ENCODE measurements around the gene LUC7L2.
"Not testable (repeated sequence)": the region's sequence is repeated elsewhere in the genome, so short reads cannot be mapped to it uniquely, and the experiment has no call there.

DNA sequence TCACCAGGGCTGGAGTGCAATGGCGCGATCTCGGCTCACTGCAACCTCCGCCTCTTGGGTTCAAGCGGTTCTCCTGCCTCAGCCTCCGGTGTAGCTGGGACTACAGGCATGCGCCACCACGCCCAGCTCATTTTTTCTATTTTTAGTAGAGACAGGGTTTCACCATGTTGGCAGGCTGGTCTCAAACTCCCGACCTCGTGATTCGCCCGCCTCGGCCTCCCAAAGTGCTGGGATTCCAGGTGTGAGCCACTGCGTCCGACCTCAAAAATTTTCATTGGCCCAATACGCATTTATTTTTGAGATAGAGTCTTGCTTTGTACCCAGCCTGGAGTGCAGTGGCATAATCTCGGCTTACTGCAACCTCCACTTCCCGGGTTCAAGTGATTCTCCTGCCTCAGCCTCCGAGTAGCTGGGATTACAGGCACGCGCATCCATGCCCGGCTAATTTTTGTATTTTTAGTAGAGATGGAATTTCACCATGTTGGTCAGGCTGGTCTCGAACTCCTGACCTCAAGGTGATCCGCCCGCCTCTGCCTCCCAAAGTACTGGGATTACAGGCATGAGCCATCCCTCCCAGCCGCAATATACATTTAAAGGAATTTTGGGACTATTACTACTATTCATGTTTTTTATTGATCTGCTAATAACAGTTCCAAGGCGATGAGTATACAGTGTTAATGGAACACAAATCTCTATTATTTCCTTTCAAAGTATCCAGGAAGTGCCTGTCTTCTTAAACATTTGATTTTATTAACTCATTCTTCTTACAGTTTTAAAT lies 1.8 kb upstream of the LUC7L2 start:
- TF ChIP-seq, protein P1, sequence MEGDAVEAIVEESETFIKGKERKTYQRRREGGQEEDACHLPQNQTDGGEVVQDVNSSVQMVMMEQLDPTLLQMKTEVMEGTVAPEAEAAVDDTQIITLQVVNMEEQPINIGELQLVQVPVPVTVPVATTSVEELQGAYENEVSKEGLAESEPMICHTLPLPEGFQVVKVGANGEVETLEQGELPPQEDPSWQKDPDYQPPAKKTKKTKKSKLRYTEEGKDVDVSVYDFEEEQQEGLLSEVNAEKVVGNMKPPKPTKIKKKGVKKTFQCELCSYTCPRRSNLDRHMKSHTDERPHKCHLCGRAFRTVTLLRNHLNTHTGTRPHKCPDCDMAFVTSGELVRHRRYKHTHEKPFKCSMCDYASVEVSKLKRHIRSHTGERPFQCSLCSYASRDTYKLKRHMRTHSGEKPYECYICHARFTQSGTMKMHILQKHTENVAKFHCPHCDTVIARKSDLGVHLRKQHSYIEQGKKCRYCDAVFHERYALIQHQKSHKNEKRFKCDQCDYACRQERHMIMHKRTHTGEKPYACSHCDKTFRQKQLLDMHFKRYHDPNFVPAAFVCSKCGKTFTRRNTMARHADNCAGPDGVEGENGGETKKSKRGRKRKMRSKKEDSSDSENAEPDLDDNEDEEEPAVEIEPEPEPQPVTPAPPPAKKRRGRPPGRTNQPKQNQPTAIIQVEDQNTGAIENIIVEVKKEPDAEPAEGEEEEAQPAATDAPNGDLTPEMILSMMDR (IDR thresholded peaks at IDR 0.05), result not testable (repeated sequence)
- TF ChIP-seq POLR2A (IDR thresholded peaks at IDR 0.05), result not testable (repeated sequence)
